Mesendoderm (in vitro differentiated cells): ENCODE results near the gene CX3CL1.

Experiments used
- DNase-seq: peaks from one replicate; pipeline ENCODE4 v3.0.0; 2013
- H2AK5ac ChIP-seq: 2 replicates; pipeline ENCODE4 v1.6.1; 2013; ENCODE audit warnings: low read length, inconsistent platforms
- H2BK120ac ChIP-seq: 2 replicates; pipeline ENCODE4 v1.6.1; 2013; ENCODE audit warnings: low read depth, mild to moderate bottlenecking, low read length, moderate library complexity, mixed read lengths
- H2BK15ac ChIP-seq: replicated peaks from 2 replicates; pipeline ENCODE4 v1.6.1; 2013; ENCODE audit warnings: low read depth, mild to moderate bottlenecking, moderate library complexity
- H2BK5ac ChIP-seq: 2 replicates; pipeline ENCODE4 v1.6.1; 2013; ENCODE audit warnings: low read length, inconsistent platforms
- H3K18ac ChIP-seq: 2 replicates; pipeline ENCODE4 v1.6.1; 2013; ENCODE audit warnings: mild to moderate bottlenecking, low read length, mixed read lengths
- H3K23ac ChIP-seq: one replicate; pipeline ENCODE4 v1.6.1; 2013; ENCODE audit warnings: low read length
- H3K27ac ChIP-seq: 2 replicates; pipeline ENCODE4 v1.5.1; 2013; ENCODE audit warnings: low read depth, mild to moderate bottlenecking, inconsistent platforms, low read length, moderate library complexity
- H3K27me3 ChIP-seq: 2 replicates; pipeline ENCODE4 v1.6.1; 2013; ENCODE audit warnings: low read length, control low read depth, mild to moderate bottlenecking, inconsistent platforms; ENCODE audit not compliant: insufficient read depth, poor library complexity
- H3K36me3 ChIP-seq: 2 replicates; pipeline ENCODE4 v1.6.1; 2013; ENCODE audit warnings: low read length, inconsistent platforms; ENCODE audit not compliant: control insufficient read depth, insufficient read depth
- H3K4ac ChIP-seq: one replicate; pipeline ENCODE4 v1.6.1; 2013; ENCODE audit warnings: low read depth, mild to moderate bottlenecking, low read length, moderate library complexity
- H3K4me1 ChIP-seq: 2 replicates; pipeline ENCODE4 v1.6.1; 2013; ENCODE audit warnings: low read depth, low read length, inconsistent platforms; ENCODE audit not compliant: control insufficient read depth
- H3K4me2 ChIP-seq: 2 replicates; pipeline ENCODE4 v1.6.1; 2013; ENCODE audit warnings: low read length
- H3K4me3 ChIP-seq: 2 replicates; pipeline ENCODE4 v1.5.1; 2013; ENCODE audit warnings: mild to moderate bottlenecking, low read length
- H3K56ac ChIP-seq: one replicate; pipeline ENCODE4 v1.6.1; 2013; ENCODE audit warnings: low read length
- H3K79me1 ChIP-seq: 2 replicates; pipeline ENCODE4 v1.6.1; 2013; ENCODE audit warnings: low read length, inconsistent platforms
- H3K79me2 ChIP-seq: 2 replicates; pipeline ENCODE4 v1.6.1; 2013; ENCODE audit warnings: mild to moderate bottlenecking, low read length; ENCODE audit not compliant: control insufficient read depth, insufficient read depth
- H3K9ac ChIP-seq: 2 replicates; pipeline ENCODE4 v1.6.1; 2013; ENCODE audit warnings: low read length, inconsistent platforms
- H4K5ac ChIP-seq: one replicate; pipeline ENCODE4 v1.6.1; 2013; ENCODE audit warnings: low read length
- H4K8ac ChIP-seq: one replicate; pipeline ENCODE4 v1.6.1; 2013; ENCODE audit warnings: low read depth, mild to moderate bottlenecking, control low read depth, low read length, moderate library complexity
- WGBS: extraction: QIAGEN DNeasy Blood & Tissue Kit; methylation state at CpG from one replicate; pipeline ENCODE4 v1.1.7; 2013; ENCODE audit warnings: low lambda C conversion rate, missing lambda C conversion rate; ENCODE audit not compliant: insufficient coverage; ENCODE audit errors: extremely low coverage; 5-methylcytosine and 5-hydroxymethylcytosine counted together

CX3CL1 gene

DNA sequence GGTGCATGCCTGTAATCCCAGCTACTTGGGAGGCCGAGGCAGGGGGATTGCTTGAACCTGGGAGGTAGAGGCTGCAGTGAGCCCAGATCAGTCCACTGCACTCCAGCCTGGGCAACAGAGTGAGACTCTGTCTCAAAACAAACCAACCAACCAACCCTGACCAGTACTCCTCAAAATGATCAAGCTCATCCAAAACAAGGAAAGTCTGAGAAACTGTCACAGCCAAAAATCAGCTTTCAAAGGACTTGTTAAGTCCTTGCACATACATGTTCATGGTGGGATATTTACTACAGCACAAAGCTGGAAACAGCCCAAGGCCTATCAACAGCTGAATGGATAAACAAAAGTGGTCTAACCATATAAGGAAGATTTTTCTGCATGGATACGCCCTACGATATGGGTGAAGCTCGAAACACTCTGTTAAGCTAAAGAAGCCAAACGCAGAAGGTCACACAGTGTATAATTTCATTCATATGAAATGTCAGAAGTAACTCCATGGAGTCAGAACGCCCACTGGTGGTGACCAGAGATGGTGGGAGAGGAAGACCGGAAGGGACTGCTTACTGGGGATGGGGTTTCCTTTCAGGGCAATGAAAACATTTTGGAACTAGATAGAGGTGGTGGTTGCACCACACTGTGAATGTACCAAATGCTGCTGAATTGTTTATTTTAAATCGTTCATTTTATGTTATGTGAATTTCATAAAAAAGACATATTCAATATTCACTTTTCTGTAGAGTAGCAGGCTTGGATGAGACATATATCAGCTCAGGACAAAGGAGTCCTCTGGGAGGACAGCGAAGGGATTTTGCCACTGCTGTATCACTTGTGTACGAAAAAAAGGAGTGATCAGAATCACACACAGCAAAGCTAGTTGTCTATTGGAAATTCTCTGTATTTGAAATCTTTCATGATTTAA lies 50.0 kb downstream of the CX3CL1 start:
- H2BK5ac ChIP-seq, result no peak overlapping the region
- no peak overlapping the region for H3K18ac ChIP-seq
- H3K23ac ChIP-seq, result no peak overlapping the region
- H3K56ac ChIP-seq, result no peak overlapping the region
- H3K36me3 ChIP-seq, result no peaks in the 10 kb centered on the region
- H2BK15ac ChIP-seq, result no peak overlapping the region
- H2AK5ac ChIP-seq, result no peak overlapping the region
- peak; percentile 74 for DNase-seq
- no peak overlapping the region for H2BK120ac ChIP-seq
- no peak overlapping the region for H3K4me3 ChIP-seq
- no CpG with 5 or more reads among the region's 10 CpGs for WGBS
- no peak overlapping the region for H3K4ac ChIP-seq
- no peak overlapping the region for H3K9ac ChIP-seq
- H4K8ac ChIP-seq, result no peak overlapping the region
- H3K4me2 ChIP-seq, result no peak overlapping the region
- H3K79me1 ChIP-seq, result no peaks in the 10 kb centered on the region
- H3K79me2 ChIP-seq, result no peaks in the 10 kb centered on the region
- H3K27me3 ChIP-seq, result no peaks in the 10 kb centered on the region
- H3K4me1 ChIP-seq, result peaks cover 7% of the 10 kb centered on the region
- H4K5ac ChIP-seq, result no peak overlapping the region
- H3K27ac ChIP-seq, result no peak overlapping the region

DNA sequence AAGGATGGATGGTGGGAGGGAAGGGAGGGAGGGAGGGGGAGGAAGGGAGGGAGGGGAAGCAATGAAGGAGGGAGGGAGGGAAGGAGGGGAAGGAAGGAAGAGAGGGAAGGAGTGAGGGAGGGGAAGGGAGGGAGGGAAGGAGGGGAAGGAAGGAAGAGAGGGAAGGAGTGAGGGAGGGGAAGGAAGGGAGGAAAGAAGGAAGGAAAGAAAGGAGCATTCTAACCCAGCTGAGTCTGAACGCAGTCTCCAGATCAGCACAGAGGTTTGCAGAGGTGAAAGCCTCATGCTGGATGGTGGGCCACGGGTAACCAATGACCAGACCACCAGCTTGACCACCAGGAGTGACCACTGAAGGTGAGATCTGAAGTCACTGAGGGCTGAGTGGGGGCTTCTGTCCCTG lies 50.9 kb downstream of the CX3CL1 start:
- no peak for DNase-seq
- H3K18ac ChIP-seq, result no peak overlapping the region
- no peak overlapping the region for H4K8ac ChIP-seq
- H2BK120ac ChIP-seq, result no peak overlapping the region
- no peak overlapping the region for H3K4me2 ChIP-seq
- H3K4me1 ChIP-seq, result peaks cover 5% of the 10 kb centered on the region
- peak overlapping the region; percentile 3 for H3K56ac ChIP-seq
- no peak overlapping the region for H3K27ac ChIP-seq
- H4K5ac ChIP-seq, result no peak overlapping the region
- no peak overlapping the region for H2AK5ac ChIP-seq
- H2BK15ac ChIP-seq, result no peak overlapping the region
- H3K79me1 ChIP-seq, result no peaks in the 10 kb centered on the region
- H3K9ac ChIP-seq, result no peak overlapping the region
- H3K4ac ChIP-seq, result no peak overlapping the region
- WGBS, result no CpG with 5 or more reads among the region's 2 CpGs
- no peak overlapping the region for H2BK5ac ChIP-seq
- no peaks in the 10 kb centered on the region for H3K27me3 ChIP-seq
- H3K79me2 ChIP-seq, result no peaks in the 10 kb centered on the region
- no peak overlapping the region for H3K23ac ChIP-seq
- peaks cover under 1% of the 10 kb centered on the region for H3K36me3 ChIP-seq
- H3K4me3 ChIP-seq, result no peak overlapping the region

DNA sequence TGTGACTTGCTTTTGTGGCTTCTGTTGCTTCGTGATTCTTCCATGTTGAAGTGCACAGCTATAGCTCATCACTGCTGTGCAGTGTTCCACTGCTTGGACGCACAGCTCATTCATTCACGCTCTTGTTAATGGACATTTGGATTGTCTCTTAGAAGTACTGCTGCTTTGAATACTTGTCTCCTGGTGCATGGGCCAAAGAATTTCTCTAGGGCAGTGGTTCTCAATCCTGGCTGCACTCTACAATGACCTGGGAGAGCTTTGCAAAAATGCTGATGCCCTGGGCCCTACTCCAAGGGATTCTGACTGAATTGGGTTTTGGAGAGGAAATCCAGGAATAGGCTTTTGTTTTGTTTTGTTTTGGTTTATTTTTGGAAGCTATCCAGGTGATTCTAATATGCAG lies 52.3 kb downstream of the CX3CL1 start:
- WGBS, result no CpG with 5 or more reads among the region's 3 CpGs

DNA sequence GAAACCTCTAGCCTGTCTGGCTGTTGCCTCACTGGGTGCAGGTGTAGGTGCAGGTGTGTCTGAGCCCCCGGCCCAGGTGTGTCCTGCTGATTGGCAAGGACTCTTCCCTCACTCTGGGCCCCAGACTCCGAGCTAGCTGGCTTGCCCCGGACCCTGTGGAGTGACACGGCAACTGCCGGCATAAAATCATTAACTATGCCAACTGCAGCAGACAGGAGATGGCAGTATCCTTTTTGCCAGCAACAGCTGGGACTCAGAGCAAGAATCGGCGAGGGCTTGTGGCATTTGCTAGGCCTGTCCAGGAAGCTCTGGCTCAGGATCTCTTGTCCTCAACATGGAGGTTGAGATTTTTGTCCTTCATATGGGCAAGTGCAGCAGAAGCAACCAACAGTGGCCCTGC lies 54.1 kb downstream of the CX3CL1 start:
- Histone ChIP-seq H3K36me3 (peaks cover 4% of the 10 kb centered on the region), H3K4ac (no peak overlapping the region), H4K8ac (no peak overlapping the region), H3K4me3 (no peak overlapping the region), H2BK5ac (no peak overlapping the region), H3K18ac (no peak overlapping the region), H2BK120ac (no peak overlapping the region), H4K5ac (no peak overlapping the region), H2AK5ac (no peak overlapping the region), H3K79me2 (no peaks in the 10 kb centered on the region), H3K56ac (no peak overlapping the region), H3K9ac (no peak overlapping the region), H3K27ac (no peak overlapping the region), H3K27me3 (no peaks in the 10 kb centered on the region), H3K4me1 (no peaks in the 10 kb centered on the region), H2BK15ac (no peak overlapping the region), H3K23ac (no peak overlapping the region), H3K79me1 (no peaks in the 10 kb centered on the region), H3K4me2 (no peak overlapping the region)
- DNase-seq, result no peak
- WGBS, result no CpG with 5 or more reads among the region's 7 CpGs

More for the DNA sequence above, 52.3 kb downstream of the CX3CL1 start:
- H3K4me3 ChIP-seq, result no peak overlapping the region
- no peak overlapping the region for H2BK120ac ChIP-seq
- no peak overlapping the region for H3K4me2 ChIP-seq
- no peak overlapping the region for H3K9ac ChIP-seq
- H2BK15ac ChIP-seq, result no peak overlapping the region
- H3K27me3 ChIP-seq, result no peaks in the 10 kb centered on the region
- H3K56ac ChIP-seq, result no peak overlapping the region
- no peak overlapping the region for H4K8ac ChIP-seq
- H3K79me1 ChIP-seq, result no peaks in the 10 kb centered on the region
- H3K4me1 ChIP-seq, result no peaks in the 10 kb centered on the region
- H3K4ac ChIP-seq, result no peak overlapping the region
- H3K79me2 ChIP-seq, result no peaks in the 10 kb centered on the region
- H3K23ac ChIP-seq, result no peak overlapping the region
- DNase-seq, result no peak
- no peak overlapping the region for H4K5ac ChIP-seq
- peaks cover 2% of the 10 kb centered on the region for H3K36me3 ChIP-seq
- H3K27ac ChIP-seq, result no peak overlapping the region
- H3K18ac ChIP-seq, result no peak overlapping the region
- no peak overlapping the region for H2AK5ac ChIP-seq
- H2BK5ac ChIP-seq, result no peak overlapping the region

DNA sequence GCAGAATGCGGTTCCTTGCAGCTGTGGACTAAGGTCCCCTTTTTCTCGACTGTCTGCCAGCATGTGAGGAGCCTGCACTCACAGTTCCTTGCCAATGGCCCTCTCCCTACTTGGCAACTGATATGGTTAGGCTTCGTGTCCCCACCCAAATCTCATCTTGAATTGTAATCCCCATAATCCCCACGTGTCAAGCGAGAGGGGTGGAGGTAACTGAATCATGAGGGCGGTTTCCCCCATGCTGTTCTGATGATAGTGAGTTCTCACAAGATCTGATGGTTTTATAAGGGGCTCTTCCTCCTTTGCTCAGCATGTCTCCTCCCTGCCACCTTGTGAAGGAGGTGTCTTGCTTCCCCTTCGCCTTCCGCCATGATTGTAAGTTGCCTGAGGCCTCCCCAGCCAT lies 55.0 kb downstream of the CX3CL1 start:
- no peak overlapping the region for H3K56ac ChIP-seq
- H3K4me3 ChIP-seq, result no peak overlapping the region
- no peaks in the 10 kb centered on the region for H3K27me3 ChIP-seq
- no peak overlapping the region for H2BK120ac ChIP-seq
- WGBS, result no CpG with 5 or more reads among the region's 8 CpGs
- no peaks in the 10 kb centered on the region for H3K4me1 ChIP-seq
- H3K4me2 ChIP-seq, result no peak overlapping the region
- H3K27ac ChIP-seq, result no peak overlapping the region
- no peak overlapping the region for H4K8ac ChIP-seq
- no peak overlapping the region for H3K18ac ChIP-seq
- H2AK5ac ChIP-seq, result no peak overlapping the region
- no peak overlapping the region for H2BK15ac ChIP-seq
- H3K36me3 ChIP-seq, result peaks cover 6% of the 10 kb centered on the region
- peak; percentile 54 for DNase-seq
- H3K79me1 ChIP-seq, result no peaks in the 10 kb centered on the region
- H4K5ac ChIP-seq, result no peak overlapping the region
- no peak overlapping the region for H3K4ac ChIP-seq
- no peak overlapping the region for H3K23ac ChIP-seq
- no peak overlapping the region for H3K9ac ChIP-seq
- no peaks in the 10 kb centered on the region for H3K79me2 ChIP-seq
- H2BK5ac ChIP-seq, result no peak overlapping the region

DNA sequence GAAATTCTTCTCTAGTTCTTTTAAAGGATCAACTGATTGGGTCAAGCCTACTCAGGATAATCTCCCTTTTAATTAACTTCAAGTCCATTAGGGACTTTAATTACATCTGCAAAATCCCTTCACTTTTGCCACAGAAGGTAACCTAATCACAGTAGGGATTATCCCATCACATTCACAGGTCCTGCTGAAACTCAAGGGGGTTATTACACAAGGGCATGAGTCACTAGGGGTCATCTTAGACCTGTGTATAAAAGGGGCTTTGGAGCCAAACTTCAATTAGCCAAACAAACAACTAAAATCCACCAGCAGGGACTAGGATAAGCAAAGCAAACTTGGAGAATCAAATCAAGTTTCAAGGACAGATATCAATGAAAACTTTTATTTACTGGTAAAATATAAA lies 55.5 kb downstream of the CX3CL1 start:
- no peak overlapping the region for H4K5ac ChIP-seq
- H3K4me1 ChIP-seq, result no peaks in the 10 kb centered on the region
- DNase-seq, result no peak
- H3K36me3 ChIP-seq, result peaks cover 6% of the 10 kb centered on the region
- no peaks in the 10 kb centered on the region for H3K79me2 ChIP-seq
- no peak overlapping the region for H3K4ac ChIP-seq
- no peak overlapping the region for H2AK5ac ChIP-seq
- no peak overlapping the region for H3K9ac ChIP-seq
- H3K18ac ChIP-seq, result no peak overlapping the region
- no peak overlapping the region for H3K23ac ChIP-seq
- H3K56ac ChIP-seq, result no peak overlapping the region
- H3K4me3 ChIP-seq, result no peak overlapping the region
- no peaks in the 10 kb centered on the region for H3K79me1 ChIP-seq
- no peaks in the 10 kb centered on the region for H3K27me3 ChIP-seq
- H2BK120ac ChIP-seq, result no peak overlapping the region
- H4K8ac ChIP-seq, result no peak overlapping the region
- H2BK15ac ChIP-seq, result no peak overlapping the region
- H3K27ac ChIP-seq, result no peak overlapping the region
- no peak overlapping the region for H3K4me2 ChIP-seq
- H2BK5ac ChIP-seq, result no peak overlapping the region
